Naive thymus-derived CD4-positive, alpha-beta T cell (primary cell): ENCODE data around the gene DGUOK. TPM values are rescaled to one million over a fixed set of nuclear protein-coding genes. Genes with fewer than 3 reads are reported as not detected.
A peak's percentile ranks its signal among the peaks of the same experiment; 100 is the strongest.
"Not testable (repeated sequence)": the region's sequence is repeated elsewhere in the genome, so short reads cannot be mapped to it uniquely, and the experiment has no call there.

Experiments used
- ATAC-seq: fragments of 150-1000 bp; cut with Tn5 transposase; 2 replicates; pipeline ENCODE4 v1.10.0; 2021; ENCODE audit warnings: mild to moderate bottlenecking, moderate library complexity
- CTCF ChIA-PET: fragments of 350-600 bp; sonication (Branson Sonifier 250); formaldehyde crosslinking; loops from one replicate; lab custom pipeline; 2021; ENCODE audit warnings: antibody characterized with exemption; lab: Charles Lee
- POLR2A ChIA-PET: fragments of 350-600 bp; sonication (Branson Sonifier 250); formaldehyde crosslinking; loops from one replicate; lab custom pipeline; 2021; ENCODE audit warnings: antibody characterized with exemption, inconsistent platforms; lab: Charles Lee
- DNase-seq, 9 donors: peaks; one replicate each; pipeline versions ENCODE4 v3.0.0 to v3.0.0-alpha.2; 2020 to 2022; ENCODE audit warnings: mixed read lengths in 1 of 9
- H3K27ac ChIP-seq: one replicate; pipeline ENCODE4 v1.7.0; 2013; ENCODE audit warnings: mild to moderate bottlenecking, low read depth, low read length, moderate library complexity
- H3K27me3 ChIP-seq, 2 donors: one replicate each; pipeline ENCODE4 v1.7.0; 2013; ENCODE audit warnings: low read length in 2 of 2, mild to moderate bottlenecking in 2 of 2, moderate library complexity in 2 of 2; ENCODE audit not compliant: control insufficient read depth in 2 of 2, insufficient read depth in 2 of 2
- H3K36me3 ChIP-seq, 3 experiments: 1 replicate in 2 of 3; 2 replicates in 1 of 3; pipeline ENCODE4 v1.7.0; 2013; ENCODE audit warnings: low read length in 3 of 3, mild to moderate bottlenecking in 3 of 3, moderate library complexity in 1 of 3; ENCODE audit not compliant: insufficient read depth in 3 of 3, control insufficient read depth in 2 of 3
- H3K4me1 ChIP-seq, 2 donors: one replicate each; pipeline ENCODE4 v1.7.0; 2013; ENCODE audit warnings: low read length in 2 of 2, mild to moderate bottlenecking in 2 of 2, moderate library complexity in 1 of 2; ENCODE audit not compliant: control insufficient read depth in 2 of 2, insufficient read depth in 2 of 2
- H3K4me3 ChIP-seq: 2 replicates; pipeline ENCODE4 v1.7.0; 2013; ENCODE audit warnings: mild to moderate bottlenecking, low read length
- H3K9me3 ChIP-seq, 3 experiments: 1 replicate in 2 of 3; 2 replicates in 1 of 3; pipeline ENCODE4 v1.7.0; 2013; ENCODE audit warnings: low read length in 3 of 3; ENCODE audit not compliant: control insufficient read depth in 2 of 3
- H3K27ac Mint-ChIP-seq, 9 donors: one replicate each; pipeline ENCODE4 v1.8.0; 2020 to 2022; ENCODE audit warnings: mixed read lengths in 9 of 9, mild to moderate bottlenecking in 8 of 9, moderate library complexity in 5 of 9, inconsistent platforms in 2 of 9
- H3K27me3 Mint-ChIP-seq, 5 donors: one replicate each; pipeline ENCODE4 v1.8.0; 2021 to 2022; ENCODE audit warnings: mixed read lengths in 5 of 5, mild to moderate bottlenecking in 1 of 5
- H3K36me3 Mint-ChIP-seq, 5 donors: one replicate each; pipeline ENCODE4 v1.8.0; 2020 to 2022; ENCODE audit warnings: mixed read lengths in 5 of 5, mild to moderate bottlenecking in 3 of 5, inconsistent platforms in 1 of 5
- H3K4me1 Mint-ChIP-seq, 7 donors: one replicate each; pipeline ENCODE4 v1.8.0; 2020 to 2022; ENCODE audit warnings: mixed read lengths in 7 of 7, mild to moderate bottlenecking in 3 of 7, inconsistent platforms in 1 of 7
- H3K4me3 Mint-ChIP-seq, 10 donors: one replicate each; pipeline ENCODE4 v1.8.0; 2020 to 2022; ENCODE audit warnings: mild to moderate bottlenecking in 10 of 10, mixed read lengths in 10 of 10, moderate library complexity in 6 of 10, inconsistent platforms in 2 of 10
- H3K9me3 Mint-ChIP-seq, 11 donors: one replicate each; pipeline ENCODE4 v1.8.0; 2020 to 2022; ENCODE audit warnings: mixed read lengths in 11 of 11, mild to moderate bottlenecking in 4 of 11, inconsistent platforms in 1 of 11, moderate library complexity in 1 of 11
- intact Hi-C, 2 donors: fragments of 100-400 bp; cut with micrococcal nuclease; formaldehyde crosslinking; loops; one replicate each; pipeline ENCODE4 v1.15.1; 2023
- polyA plus RNA-seq, 2 donors: library from polyadenylated mRNA; unstranded; fragments of 300-500 nt; fragmentation: Illumina TruSeq; gene quantifications; one replicate each; pipeline ENCODE4 v1.2.3, GENCODE V29; 2021
- total RNA-seq, 6 experiments: library from RNA in 5 of 6; stranded (reverse) in 5 of 6; gene quantifications; 1 replicate in 5 of 6; 2 replicates in 1 of 6; pipeline ENCODE4 v1.2.3 and lab custom pipeline; 2021 to 2026

The DGUOK gene
- total RNA-seq (10 to 100 TPM; 43.1 to 73.9 (median 65.8) TPM), polyA plus RNA-seq (100 to 1,000 TPM; 207 to 220 TPM), total RNA-seq (lab: John Stamatoyannopoulos, UW) (25.2 reads per million, percentile 56 among the genes with 10 or more reads in this experiment)

- Mint-ChIP-seq H3K36me3 (peaks cover 4 to 22% (median 15%) of the 10 kb centered on the region in 5 donors), H3K9me3 (peaks cover 0 to 3% (median 0%) of the 10 kb centered on the region in 11 donors), H3K27ac (peak within 1 kb of the TSS; percentile 79 to 99 (median 98)), H3K27me3 (no peaks in the 10 kb centered on the region), H3K4me1 (peaks cover 35 to 57% (median 52%) of the 10 kb centered on the region in 7 donors), H3K4me3 (peak within 1 kb of the TSS; percentile 80 to 97 (median 92))
- ATAC-seq (peak; percentile 99), DNase-seq (peak; percentile 81 to 99 (median 98))
- CTCF ChIA-PET, result interaction anchor here (0.6 kb wide), 1 partner anchor 42 kb away, joined by 6 read pairs; no protein-coding TSS in a partner anchor
- intact Hi-C loops, result loop anchor here (1.0 to 10.0 kb wide), 25 partner anchors 18 to 918 kb away; partner anchors contain the start of genes BOLA3 (in 2 of the 2), MTHFD2 (in 2 of the 2), STAMBP (in 2 of the 2) and TPRKB (in 2 of the 2)
- Histone ChIP-seq H3K36me3 (peaks cover 0 to 3% (median 0%) of the 10 kb centered on the region in 3 experiments), H3K4me1 (peaks cover 37 to 41% of the 10 kb centered on the region in 2 donors), H3K27ac (peak within 1 kb of the TSS; percentile 98), H3K27me3 (no peaks in the 10 kb centered on the region), H3K4me3 (peak within 1 kb of the TSS; percentile 87), H3K9me3 (no peaks in the 10 kb centered on the region)
- POLR2A ChIA-PET, result interaction anchor here (0.7 to 1.9 kb wide), 15 partner anchors 9 to 252 kb away, joined by 3 to 8 read pairs (median 4); partner anchors contain the start of genes MOB1A and STAMBP
Observed at GRCh38 chr2:73926493-73927327, at the start of gene DGUOK. Gene DGUOK (plus strand): TSS chr2:73926880. CDS start chr2:73926911, 31 bp downstream.

- Mint-ChIP-seq H3K27ac (no peak overlapping the region), H3K9me3 (no peaks in the 10 kb centered on the region), H3K36me3 (peaks cover 0 to 8% (median 4%) of the 10 kb centered on the region in 5 donors), H3K27me3 (peaks cover 0 to 3% (median 0%) of the 10 kb centered on the region in 5 donors), H3K4me1 (peaks cover 0 to 9% (median 0%) of the 10 kb centered on the region in 7 donors), H3K4me3 (no peak overlapping the region)
- no peak overlapping the region for H3K4me3 ChIP-seq
- H3K27ac ChIP-seq, result no peak overlapping the region
- no peak for DNase-seq
- POLR2A ChIA-PET, result no interaction called here
- H3K27me3 ChIP-seq, result no peaks in the 10 kb centered on the region
- CTCF ChIA-PET, result no interaction called here
- intact Hi-C loops, result no loop called here
- no peaks in the 10 kb centered on the region for H3K4me1 ChIP-seq
- ATAC-seq, result peak; percentile 74
- no peaks in the 10 kb centered on the region for H3K9me3 ChIP-seq
- H3K36me3 ChIP-seq, result no peaks in the 10 kb centered on the region
Observed at GRCh38 chr2:73877071-73877802, 49.4 kb upstream of the DGUOK start.

- H3K4me3 ChIP-seq, CTCF ChIA-PET, intact Hi-C loops, H3K9me3 ChIP-seq, H3K4me1 Mint-ChIP-seq, H3K27ac ChIP-seq, H3K27me3 ChIP-seq, H3K36me3 Mint-ChIP-seq, ATAC-seq, DNase-seq, H3K36me3 ChIP-seq, POLR2A ChIA-PET, H3K27me3 Mint-ChIP-seq, H3K4me1 ChIP-seq, H3K9me3 Mint-ChIP-seq, H3K4me3 Mint-ChIP-seq, H3K27ac Mint-ChIP-seq: not testable (repeated sequence)
Observed at GRCh38 chr2:73877984-73878383, 48.7 kb upstream of the DGUOK start.

DNA sequence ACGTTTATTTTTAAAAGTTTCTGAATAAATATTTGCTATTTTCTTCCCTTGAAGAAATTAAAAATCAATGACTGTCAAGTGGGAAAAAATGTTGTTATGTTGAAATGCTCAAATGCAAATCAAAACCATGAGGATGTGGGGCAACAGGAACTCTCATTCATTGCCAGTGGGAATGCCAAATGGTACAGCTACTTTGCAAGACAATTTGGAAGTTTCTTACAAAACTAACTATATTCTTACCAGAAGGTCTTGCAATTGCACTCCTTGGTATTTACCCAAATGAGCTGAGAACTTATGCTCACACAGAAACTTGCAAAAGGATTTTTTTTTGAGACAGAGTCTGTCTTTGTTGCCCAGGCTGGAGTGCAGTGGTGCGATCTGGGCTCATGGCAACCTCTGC, 41.3 kb upstream of the DGUOK start:
- Histone ChIP-seq H3K36me3 (no peaks in the 10 kb centered on the region), H3K4me1 (no peaks in the 10 kb centered on the region), H3K9me3 (no peaks in the 10 kb centered on the region), H3K27me3 (no peaks in the 10 kb centered on the region), H3K4me3 (no peak overlapping the region), H3K27ac (no peak overlapping the region)
- H3K4me3 Mint-ChIP-seq, result no peak overlapping the region
- ChIA-PET POLR2A (no interaction called here), CTCF (no interaction called here)
- H3K4me1 Mint-ChIP-seq, result peaks cover 0 to 23% (median 10%) of the 10 kb centered on the region in 7 donors
- intact Hi-C loops, result no loop called here
- H3K27ac Mint-ChIP-seq, result no peak overlapping the region
- ATAC-seq (no peak), DNase-seq (no peak)
- H3K9me3 Mint-ChIP-seq, result peaks cover 0 to 4% (median 0%) of the 10 kb centered on the region in 11 donors
- peaks cover 0 to 3% (median 0%) of the 10 kb centered on the region in 5 donors for H3K36me3 Mint-ChIP-seq
- H3K27me3 Mint-ChIP-seq, result peaks cover 0 to 6% (median 3%) of the 10 kb centered on the region in 5 donors

DNA sequence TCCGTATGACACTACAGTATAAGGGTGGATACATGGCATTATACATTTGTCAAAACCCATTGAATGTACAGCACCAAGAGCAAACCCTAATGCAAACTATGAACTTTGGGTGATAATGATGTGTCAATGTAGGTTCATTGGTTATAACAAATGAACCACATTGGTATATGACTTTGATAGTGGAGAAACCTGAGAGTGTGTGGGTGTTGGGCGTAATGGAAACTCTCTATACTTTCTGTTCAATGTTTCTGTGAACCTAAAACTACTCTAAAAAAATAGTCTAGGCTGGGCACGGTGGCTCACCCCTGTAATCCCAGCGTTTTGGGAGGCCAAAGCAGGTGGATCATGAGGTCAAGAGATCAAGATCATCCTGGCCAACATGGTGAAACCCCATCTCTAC, 40.3 kb upstream of the DGUOK start:
- no peak for ATAC-seq
- peak in 1 of 9 donors; percentile 32 for DNase-seq
- H3K4me1 Mint-ChIP-seq, result peaks cover 0 to 23% (median 10%) of the 10 kb centered on the region in 7 donors
- CTCF ChIA-PET, result interaction anchor here (0.6 kb wide), 1 partner anchor 127 kb away, joined by 4 read pairs; no protein-coding TSS in a partner anchor
- no peaks in the 10 kb centered on the region for H3K27me3 ChIP-seq
- no peaks in the 10 kb centered on the region for H3K36me3 ChIP-seq
- H3K27ac ChIP-seq, result no peak overlapping the region
- peaks cover 0 to 3% (median 0%) of the 10 kb centered on the region in 5 donors for H3K36me3 Mint-ChIP-seq
- no peak overlapping the region for H3K4me3 ChIP-seq
- intact Hi-C loops, result no loop called here
- no peak overlapping the region for H3K4me3 Mint-ChIP-seq
- POLR2A ChIA-PET, result interaction anchor here (0.6 kb wide), 1 partner anchor 954 kb away, joined by 3 read pairs; no protein-coding TSS in a partner anchor
- peaks cover 0 to 6% (median 3%) of the 10 kb centered on the region in 5 donors for H3K27me3 Mint-ChIP-seq
- peaks cover 0 to 4% (median 0%) of the 10 kb centered on the region in 11 donors for H3K9me3 Mint-ChIP-seq
- no peaks in the 10 kb centered on the region for H3K4me1 ChIP-seq
- no peak overlapping the region for H3K27ac Mint-ChIP-seq
- no peaks in the 10 kb centered on the region for H3K9me3 ChIP-seq

- ATAC-seq, H3K27me3 ChIP-seq, H3K36me3 Mint-ChIP-seq, H3K4me3 Mint-ChIP-seq, H3K9me3 ChIP-seq, POLR2A ChIA-PET, intact Hi-C loops, H3K9me3 Mint-ChIP-seq, H3K27ac ChIP-seq, DNase-seq, H3K4me1 ChIP-seq, H3K4me3 ChIP-seq, H3K27me3 Mint-ChIP-seq, H3K36me3 ChIP-seq: not testable (repeated sequence)
- H3K4me1 Mint-ChIP-seq, result peaks cover 0 to 23% (median 10%) of the 10 kb centered on the region in 7 donors
- peak overlapping the region in 3 of 9 donors; percentile 38 to 56 (median 52) for H3K27ac Mint-ChIP-seq
- CTCF ChIA-PET, result interaction anchor here (0.6 kb wide), 1 partner anchor 78 kb away, joined by 3 read pairs; no protein-coding TSS in a partner anchor
Observed at GRCh38 chr2:73887596-73888353, 38.9 kb upstream of the DGUOK start.
